GM19043 (cell line): ENCODE data around the gene SARM1.
"Not testable (repeated sequence)": the region's sequence is repeated elsewhere in the genome, so short reads cannot be mapped to it uniquely, and the experiment has no call there.

Experiments
- ATAC-seq: cut with Tn5 transposase; IDR thresholded peaks from one replicate; pipeline ENCODE4 v1.9.1; 2021; ENCODE audit warnings: low read depth; ENCODE audit not compliant: unreplicated experiment

Gene SARM1

DNA sequence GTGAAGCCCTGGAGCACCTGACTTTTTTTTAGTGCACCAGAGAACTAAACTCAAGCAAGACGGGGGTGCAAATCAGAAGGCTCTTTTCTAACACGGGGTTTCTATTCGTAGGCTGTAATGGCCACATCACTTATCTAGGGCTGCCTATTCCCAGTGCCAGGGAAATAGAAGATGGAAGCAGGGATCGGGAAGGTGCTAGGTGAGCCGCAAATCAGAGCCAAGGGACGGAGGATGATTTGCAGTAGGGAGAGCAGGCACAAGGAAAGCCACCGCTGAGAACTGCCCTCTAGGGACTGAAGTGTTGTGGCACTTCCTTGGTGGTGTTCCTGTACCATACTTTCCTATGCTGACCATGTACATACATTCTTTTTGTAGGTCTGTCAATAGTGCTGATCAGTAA, 42.3 kb downstream of the SARM1 start:
- ATAC-seq, result no peak

DNA sequence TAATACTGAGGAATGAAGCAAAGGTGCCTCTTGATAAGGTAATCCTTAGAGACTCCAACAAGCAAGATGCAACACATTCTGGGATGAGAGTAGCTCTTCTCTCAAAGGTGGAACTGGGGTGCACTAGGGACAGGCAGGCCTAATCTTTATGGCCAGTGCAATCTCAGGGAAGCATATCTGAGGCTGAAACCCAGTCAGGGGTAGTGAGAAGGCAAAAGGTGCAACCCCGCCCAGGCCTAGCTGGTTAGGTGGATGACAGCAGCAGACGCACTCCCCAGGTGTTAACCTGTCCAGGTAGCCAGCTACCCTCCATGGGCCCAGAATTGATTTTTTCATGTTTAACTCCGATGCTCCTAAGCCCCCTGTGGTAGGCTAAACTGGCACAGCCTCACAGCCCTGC, 44.4 kb downstream of the SARM1 start:
- no peak for ATAC-seq

DNA sequence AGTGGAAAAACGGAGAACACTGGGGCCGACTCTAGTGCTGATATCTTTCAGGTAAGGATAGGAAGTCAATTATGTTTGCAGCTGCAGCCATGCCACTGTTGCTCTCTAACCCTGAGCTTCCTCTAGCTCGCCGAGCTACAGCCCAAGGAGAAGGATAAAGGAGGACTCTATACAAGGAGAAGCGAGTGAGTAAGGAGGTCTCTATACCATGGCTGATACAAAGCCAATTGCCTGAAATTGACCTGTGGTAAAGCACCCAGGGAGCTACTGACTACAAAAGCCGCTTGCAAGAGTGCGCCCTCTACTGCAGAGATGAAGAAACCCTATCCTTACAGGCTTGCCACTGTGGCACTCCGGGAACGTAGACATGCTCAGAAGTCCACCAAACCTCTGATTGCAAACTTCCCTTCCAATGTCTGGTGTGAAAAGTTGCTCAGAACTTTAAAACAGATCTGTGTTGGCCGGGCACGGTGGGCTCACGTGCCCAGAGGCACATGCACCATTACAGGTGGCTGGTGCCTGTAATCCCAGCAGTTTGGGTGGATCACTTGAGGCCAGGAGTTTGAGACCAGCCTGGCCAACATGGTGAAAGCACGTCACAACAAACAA, 45.3 kb downstream of the SARM1 start:
- no peak for ATAC-seq

DNA sequence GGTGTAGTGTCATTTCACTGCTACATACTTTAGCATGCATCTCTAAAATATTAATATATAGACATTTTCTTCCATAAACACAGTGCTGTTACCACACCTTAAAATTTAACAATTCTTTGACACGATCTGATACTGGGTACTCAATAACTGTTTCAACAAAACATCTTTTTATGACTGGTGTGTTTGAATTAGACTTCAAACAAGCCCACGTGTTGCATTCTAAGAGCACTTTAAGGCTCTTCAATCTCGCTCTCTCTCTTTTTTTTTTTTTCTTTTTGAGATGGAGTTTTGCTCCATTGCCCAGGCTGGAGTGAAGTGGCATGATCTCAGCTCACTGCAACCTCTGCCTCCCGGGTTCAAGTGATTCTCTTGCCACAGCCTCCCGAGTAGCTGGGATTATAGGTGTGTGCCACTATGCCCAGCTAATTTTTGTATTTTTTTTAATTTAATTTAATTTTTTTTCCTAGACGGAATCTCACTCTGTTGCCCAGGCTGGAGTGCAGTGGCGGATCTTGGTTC, 50.4 kb downstream of the SARM1 start:
- no peak for ATAC-seq

DNA sequence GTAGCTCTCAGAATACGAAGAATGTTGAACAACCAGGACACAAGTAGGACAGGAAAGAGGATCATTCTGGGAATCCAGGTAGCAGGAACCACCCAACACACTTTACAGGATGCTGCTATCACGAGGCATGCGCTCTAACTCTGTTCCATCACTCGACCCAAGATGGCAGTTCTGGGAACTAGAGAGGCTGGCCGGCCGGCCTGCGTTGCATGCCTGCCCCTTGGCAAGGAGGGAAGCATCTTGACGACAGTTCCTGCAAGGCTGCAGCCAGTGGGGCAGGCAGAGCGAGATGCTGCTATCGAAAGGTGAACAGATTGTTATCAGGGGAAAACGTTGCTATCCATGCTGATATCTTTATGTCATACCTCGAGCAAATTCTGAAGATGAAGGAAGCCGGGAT, 53.7 kb downstream of the SARM1 start:
- no peak for ATAC-seq

DNA sequence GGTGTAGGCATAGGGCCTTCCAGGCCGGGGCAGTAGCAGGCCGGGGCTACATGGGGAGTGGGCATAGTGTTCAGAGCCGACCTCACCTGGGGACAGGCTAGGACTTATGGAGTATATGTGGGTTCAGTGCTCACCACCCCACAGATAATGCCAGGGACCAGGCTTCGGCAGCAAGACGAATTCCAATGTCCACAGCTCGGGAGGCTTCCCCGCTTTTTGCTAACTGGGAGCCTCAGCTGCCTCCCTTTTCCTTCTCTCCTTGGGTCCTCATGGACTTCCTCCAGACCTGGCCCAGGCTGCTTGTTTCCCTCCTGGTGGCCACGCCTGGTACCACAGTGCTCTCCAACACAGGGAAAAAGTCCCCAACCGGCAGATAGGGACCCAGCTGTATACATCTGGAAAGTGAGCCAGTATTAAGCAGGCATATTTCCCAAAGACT, 54.6 kb downstream of the SARM1 start:
- ATAC-seq, result no peak

DNA sequence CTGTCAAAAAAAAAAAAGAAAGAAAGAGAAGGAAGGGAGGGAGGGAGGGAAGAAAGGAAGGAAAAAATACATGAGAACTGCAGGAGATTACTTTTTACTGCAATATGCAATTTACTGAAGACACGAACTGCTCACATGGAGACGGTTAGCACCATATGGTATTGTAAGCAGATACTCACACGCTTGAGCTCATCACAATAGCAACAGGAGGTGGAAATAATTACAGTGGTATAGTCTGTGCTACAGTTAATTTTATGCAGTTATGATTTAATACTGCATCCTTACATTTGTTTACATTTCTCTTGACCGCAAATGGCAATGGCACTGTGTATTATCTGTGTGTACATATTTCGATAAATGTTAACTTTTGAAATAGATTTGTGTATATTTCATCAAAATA, 55.9 kb downstream of the SARM1 start:
- no peak for ATAC-seq

DNA sequence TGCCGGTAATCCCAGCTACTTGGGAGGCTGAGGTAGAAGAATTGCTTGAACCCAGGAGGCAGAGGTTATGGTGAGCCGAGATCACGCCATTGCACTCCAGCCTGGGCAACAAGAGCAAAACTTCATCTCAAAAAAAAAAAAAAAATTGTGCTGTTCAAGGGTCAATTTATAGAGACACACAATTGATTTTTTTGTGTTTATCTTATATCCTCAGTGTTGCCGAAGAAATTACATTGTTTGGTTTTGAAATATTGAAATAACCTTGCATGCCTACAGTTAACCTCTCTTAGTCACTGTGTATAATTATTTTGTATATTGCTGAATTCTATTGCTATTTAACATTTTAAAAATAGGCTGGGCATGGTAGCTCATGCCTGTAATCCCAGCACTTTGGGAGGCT, 56.5 kb downstream of the SARM1 start:
- not testable (repeated sequence) for ATAC-seq

DNA sequence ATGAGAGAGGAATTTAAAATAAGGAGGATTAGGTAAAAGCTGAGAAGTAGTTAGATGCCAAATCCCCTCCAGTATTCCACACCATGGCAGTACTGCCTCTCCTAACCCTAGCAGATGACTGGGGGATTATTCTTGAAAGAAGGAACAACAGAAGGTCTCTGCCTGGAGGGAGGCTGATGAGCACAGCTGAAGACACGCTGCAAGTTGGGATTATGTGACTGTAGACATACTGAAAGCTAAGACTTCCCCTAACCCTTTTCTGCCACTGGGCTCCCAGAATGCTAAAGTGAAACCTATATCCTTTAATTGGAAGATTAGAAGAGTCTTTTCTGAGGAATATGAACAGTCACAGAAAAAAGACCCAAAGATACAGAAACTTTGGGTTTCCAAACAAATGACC, 62.2 kb downstream of the SARM1 start:
- no peak for ATAC-seq

DNA sequence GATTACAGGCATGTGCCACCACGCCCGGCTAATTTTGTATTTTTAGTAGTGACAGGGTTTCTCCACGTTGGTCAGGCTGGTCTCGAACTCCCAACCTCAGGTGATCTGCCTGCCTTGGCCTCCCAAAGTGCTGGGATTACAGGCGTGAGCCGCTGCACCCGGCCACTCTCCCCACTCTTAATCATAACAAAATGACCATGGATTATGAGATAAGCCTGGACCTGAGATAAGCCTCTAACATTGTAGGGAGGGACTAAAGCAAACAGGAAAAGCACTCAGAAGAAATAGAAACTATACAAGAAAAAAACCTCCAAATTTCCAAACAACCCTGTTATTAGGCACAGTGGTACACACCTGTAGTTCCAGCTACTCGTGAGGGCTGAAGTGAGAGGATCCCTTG, 62.8 kb downstream of the SARM1 start:
- ATAC-seq, result not testable (repeated sequence)

DNA sequence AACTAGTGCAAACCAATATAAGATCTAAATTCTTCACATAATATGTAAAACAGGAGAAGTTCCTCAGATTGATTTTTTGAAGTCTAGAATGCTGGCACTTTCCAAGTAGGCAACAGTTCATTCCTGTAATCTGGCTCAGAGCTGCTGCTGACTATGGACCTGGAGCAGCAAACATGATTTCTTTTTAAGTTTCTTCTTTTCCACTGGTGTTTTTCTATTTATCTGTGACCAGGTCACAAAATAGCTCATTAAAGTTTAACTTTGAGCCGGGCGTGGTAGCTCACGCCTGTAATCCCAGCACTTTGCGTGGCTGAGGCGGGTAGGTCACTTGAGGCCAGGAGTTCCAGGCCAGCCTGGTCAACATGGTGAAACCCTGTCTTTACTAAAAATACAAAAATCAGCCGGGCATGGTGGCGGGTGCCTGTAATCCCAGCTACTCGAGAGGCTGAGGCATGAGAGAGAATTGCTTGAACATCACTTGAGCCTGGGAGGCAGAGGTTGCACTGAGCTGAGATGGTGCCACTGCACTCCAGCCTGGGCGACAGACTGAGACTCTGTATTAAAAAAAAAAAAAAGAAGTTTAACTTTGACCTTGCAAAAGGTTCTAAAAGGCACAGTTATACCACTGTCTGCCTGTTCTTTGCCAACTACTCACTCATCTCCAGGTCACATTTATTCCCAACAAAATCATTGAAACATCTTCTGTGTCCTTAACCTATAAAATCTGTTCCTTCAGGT, 72.6 kb downstream of the SARM1 start:
- no peak for ATAC-seq

DNA sequence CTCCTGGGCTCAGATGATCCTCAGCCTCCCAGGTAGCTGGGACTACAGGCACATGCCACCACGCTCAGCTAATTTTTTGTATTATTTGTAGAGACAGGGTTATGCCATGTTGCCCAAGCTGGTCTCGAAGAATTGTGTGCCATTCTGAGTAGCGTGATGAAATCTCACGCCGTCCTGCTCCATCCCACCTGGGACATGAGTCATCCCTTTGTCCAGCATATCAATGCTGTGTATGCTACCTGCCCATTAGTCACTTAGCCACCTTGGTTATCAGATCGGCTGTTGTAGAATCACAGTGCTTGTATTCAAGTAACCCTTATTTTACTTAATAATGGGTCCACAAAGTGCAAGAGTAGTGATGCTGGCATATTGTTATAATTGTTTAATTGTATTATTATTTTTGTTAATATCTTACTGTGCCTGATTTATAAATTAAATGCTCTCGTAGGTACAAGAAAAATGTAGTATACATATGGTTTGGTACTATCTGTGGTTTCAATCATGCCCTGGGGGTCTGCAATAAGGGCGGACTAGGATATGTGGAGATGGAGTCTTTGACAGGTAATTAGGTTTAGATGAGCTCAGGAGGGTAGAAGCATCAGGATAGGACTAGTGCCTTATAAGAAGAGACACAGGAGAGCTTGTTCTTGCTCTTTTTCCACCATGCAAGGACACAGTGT, 75.4 kb downstream of the SARM1 start:
- ATAC-seq, result no peak

DNA sequence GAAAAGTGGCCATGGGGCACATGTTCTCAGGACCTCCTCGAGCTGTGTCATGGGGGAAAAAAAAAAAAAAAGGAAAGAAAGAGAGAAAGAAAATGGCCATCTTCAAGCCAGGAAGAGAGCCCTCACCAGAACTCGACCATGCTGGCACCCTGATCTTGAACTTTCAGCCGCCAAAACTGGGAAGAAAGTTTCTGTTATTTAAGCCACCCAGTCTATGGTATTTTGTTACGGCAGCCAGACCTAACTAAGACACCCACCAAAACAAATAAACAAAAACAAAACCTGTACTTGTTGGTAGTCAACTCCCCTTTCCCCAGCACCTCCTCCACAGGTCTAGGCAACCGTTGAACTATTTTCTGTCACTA, 75.9 kb downstream of the SARM1 start:
- no peak for ATAC-seq

DNA sequence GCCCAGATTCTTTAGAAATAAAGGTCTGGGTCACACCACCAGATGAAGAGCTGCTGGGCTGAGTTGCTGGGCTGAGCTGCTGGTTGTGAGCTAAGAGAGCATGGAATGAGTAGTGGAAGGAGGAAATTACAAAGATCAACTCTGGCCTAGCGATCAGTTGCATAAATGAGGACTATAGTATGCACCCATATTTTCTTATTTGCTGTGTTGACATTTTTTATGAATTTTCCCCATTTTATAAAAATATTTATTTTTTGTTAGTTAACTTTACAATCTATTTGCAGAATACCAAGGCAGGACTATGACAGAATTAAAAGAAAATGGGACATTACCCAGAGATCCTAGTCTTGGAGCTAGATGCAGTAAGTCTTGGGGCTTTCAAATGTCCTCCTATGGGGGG, 78.4 kb downstream of the SARM1 start:
- no peak for ATAC-seq
